PC-3 (cell line): Measurements from ENCODE around the gene NBPF1.
"Not testable (repeated sequence)": the region's sequence is repeated elsewhere in the genome, so short reads cannot be mapped to it uniquely, and the experiment has no call there.

Experiments used
- EZH2 ChIP-seq: fragments of 300-600 bp; sonication (generic); IDR thresholded peaks from one replicate; pipeline ENCODE4 v1.6.1; 2017; ENCODE audit warnings: antibody characterized with exemption, mild to moderate bottlenecking, low read length; ENCODE audit not compliant: unreplicated experiment
- EZH2phosphoT487 ChIP-seq: fragments of 300-600 bp; sonication (generic); IDR thresholded peaks from 2 replicates; pipeline ENCODE4 v1.6.1; 2018; ENCODE audit warnings: mild to moderate bottlenecking, antibody characterized with exemption, low read length, borderline replicate concordance
- TF ChIP-seq, protein P1 (sequence below): fragments of 300-600 bp; sonication (generic); conservative IDR thresholded peaks from 2 replicates; pipeline ENCODE4 v1.5.1; 2017; ENCODE audit warnings: antibody characterized with exemption, low read depth, mild to moderate bottlenecking, low read length

DNA sequence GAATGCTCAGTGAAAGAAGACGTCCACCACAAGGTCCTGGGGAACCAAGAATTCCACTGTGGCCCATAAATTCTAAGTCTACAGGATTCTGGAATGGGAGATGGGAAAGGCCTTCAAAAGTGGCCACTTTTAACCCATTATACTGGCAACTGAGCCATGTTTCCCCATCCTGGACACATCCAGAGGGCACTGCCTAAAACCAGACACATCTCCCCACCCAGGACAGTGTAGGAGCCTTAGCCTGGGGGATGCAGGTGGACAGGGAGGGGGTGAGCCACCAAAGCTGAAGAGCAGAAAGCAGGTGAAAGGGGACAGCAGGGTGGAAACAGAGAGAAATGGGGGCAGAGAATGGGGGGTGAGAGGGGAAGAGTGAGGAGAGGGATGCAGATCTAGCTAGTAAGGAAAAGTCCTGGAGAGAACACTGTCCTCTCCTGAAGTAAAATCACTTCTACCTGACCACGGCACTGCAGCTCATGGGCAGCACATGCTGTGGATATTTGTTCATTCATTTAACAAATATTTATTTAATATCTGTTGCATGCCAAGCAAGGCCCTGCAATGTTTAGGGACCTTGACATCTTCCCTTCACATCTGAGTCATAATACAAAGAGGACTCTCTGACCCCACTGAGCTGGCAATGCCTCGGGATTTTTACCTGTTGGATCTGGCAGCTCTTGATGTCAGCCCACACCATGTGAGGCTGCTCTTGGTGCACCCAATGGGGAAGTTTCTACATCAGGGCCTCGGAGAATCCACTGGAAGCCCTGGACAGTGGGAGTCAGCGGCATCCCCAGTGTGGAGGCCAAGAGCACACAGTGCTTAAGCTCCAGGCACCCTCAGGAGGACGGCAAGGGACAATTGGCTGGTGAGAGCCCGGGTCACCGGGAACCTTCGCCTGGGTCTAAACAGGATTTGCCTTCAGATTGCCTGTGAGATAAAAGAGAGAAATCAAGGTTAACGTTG, 5.2 kb downstream of the NBPF1 start:
- not testable (repeated sequence) for TF ChIP-seq EZH2phosphoT487, EZH2
- TF ChIP-seq, protein P1, sequence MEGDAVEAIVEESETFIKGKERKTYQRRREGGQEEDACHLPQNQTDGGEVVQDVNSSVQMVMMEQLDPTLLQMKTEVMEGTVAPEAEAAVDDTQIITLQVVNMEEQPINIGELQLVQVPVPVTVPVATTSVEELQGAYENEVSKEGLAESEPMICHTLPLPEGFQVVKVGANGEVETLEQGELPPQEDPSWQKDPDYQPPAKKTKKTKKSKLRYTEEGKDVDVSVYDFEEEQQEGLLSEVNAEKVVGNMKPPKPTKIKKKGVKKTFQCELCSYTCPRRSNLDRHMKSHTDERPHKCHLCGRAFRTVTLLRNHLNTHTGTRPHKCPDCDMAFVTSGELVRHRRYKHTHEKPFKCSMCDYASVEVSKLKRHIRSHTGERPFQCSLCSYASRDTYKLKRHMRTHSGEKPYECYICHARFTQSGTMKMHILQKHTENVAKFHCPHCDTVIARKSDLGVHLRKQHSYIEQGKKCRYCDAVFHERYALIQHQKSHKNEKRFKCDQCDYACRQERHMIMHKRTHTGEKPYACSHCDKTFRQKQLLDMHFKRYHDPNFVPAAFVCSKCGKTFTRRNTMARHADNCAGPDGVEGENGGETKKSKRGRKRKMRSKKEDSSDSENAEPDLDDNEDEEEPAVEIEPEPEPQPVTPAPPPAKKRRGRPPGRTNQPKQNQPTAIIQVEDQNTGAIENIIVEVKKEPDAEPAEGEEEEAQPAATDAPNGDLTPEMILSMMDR, result not testable (repeated sequence)
